Activated CD4-positive, CD25-positive, alpha-beta regulatory T cell (primary cell): ENCODE data around the gene PPP2R2D.
"Not testable (repeated sequence)": the region's sequence is repeated elsewhere in the genome, so short reads cannot be mapped to it uniquely, and the experiment has no call there.

Experiments
- DNase-seq, 4 experiments: peaks; one replicate each; lab custom pipeline; 2025; lab: John Stamatoyannopoulos, UW

PPP2R2D gene

GRCh38 chr10:131949041-131949862, 48.4 kb downstream of the PPP2R2D start:
- DNase-seq = no peak

- DNase-seq = not testable (repeated sequence)
Measured at GRCh38 chr10:131949908-131950307, 49.1 kb downstream of the PPP2R2D start.

- no peak for DNase-seq
Measured at GRCh38 chr10:131954356-131954965, 53.7 kb downstream of the PPP2R2D start.

- DNase-seq = no peak
Measured at GRCh38 chr10:131955591-131956340, 55.0 kb downstream of the PPP2R2D start.

- no peak for DNase-seq
Measured at GRCh38 chr10:131959841-131960240, 59.0 kb downstream of the PPP2R2D start.

GRCh38 chr10:131960631-131961046, 59.8 kb downstream of the PPP2R2D start:
- no peak for DNase-seq

GRCh38 chr10:131961047-131961776, 60.4 kb downstream of the PPP2R2D start:
- DNase-seq = no peak

- DNase-seq = no peak
Measured at GRCh38 chr10:131961777-131962662, 61.2 kb downstream of the PPP2R2D start.

GRCh38 chr10:131963350-131963749, 62.5 kb downstream of the PPP2R2D start:
- no peak for DNase-seq

- no peak for DNase-seq
Measured at GRCh38 chr10:131963811-131964210, 63.0 kb downstream of the PPP2R2D start.

GRCh38 chr10:131964298-131964697, 63.5 kb downstream of the PPP2R2D start:
- no peak for DNase-seq

GRCh38 chr10:131968949-131969348, 68.1 kb downstream of the PPP2R2D start:
- DNase-seq = no peak

- DNase-seq = no peak
Measured at GRCh38 chr10:131970946-131971345, 70.1 kb downstream of the PPP2R2D start.

- DNase-seq = no peak
Measured at GRCh38 chr10:131971591-131971990, 70.8 kb downstream of the PPP2R2D start.

GRCh38 chr10:131972474-131973071, 71.8 kb downstream of the PPP2R2D start:
- no peak for DNase-seq

GRCh38 chr10:131973160-131973951, 72.5 kb downstream of the PPP2R2D start:
- no peak for DNase-seq

GRCh38 chr10:131974034-131974817, 73.4 kb downstream of the PPP2R2D start:
- no peak for DNase-seq

GRCh38 chr10:131975003-131975402, 74.2 kb downstream of the PPP2R2D start:
- no peak for DNase-seq

GRCh38 chr10:131975796-131976195, 75.0 kb downstream of the PPP2R2D start:
- no peak for DNase-seq
